ENCODE data around the gene SP140L. TPM values are rescaled to one million over a fixed set of nuclear protein-coding genes. Genes with fewer than 3 reads are reported as not detected.

The SP140L gene
- total and polyA plus RNA-seq, 2 of the 8 experiments (the other 6 are each of a cell fraction or from before 2014, with no cell fraction given), result 0.36 to 1.5 TPM

DNA sequence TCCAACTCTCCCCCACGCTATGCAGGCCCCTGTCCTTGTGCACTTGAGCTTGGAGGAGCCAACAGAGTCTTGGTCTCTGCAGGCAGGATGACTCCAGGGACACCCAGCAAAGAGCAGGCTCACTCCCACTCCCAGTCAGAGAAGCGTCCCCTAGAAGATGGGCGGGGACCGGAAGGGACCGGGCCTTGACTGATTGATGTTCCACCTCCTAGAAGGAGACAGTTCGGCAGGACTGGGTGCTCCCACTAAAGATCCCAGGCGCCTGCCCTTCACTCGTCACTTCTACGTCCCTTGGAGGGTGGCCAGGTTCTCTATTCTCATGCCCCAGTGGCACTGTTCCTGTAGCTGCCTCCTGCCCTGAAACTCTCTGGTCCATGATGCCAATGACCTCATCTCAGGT lies 85.9 kb downstream of the SP140L start:
- Histone ChIP-seq H3K9me3 (ENCODE audit: insufficient read depth in 2 of 2, low read depth in 1 of 2, low read length in 1 of 2) (no peaks in the 10 kb centered on the region), H3K4me2 (ENCODE audit: insufficient read depth in 1 of 2, low read depth in 2 of 2, low read length in 2 of 2) (no peak overlapping the region; a peak in 1 of 4 replicates), H4K91ac (replicated peaks; ENCODE audit: insufficient read length, low read length) (no peak overlapping the region), H3K27ac (ENCODE audit: low read depth, low read length) (no peak overlapping the region), H2BK12ac (ENCODE audit: low read depth, low read length) (0 out of 2 replicates have a peak overlapping the region, but pooled peaks have one; percentile 39), H2AK5ac (ENCODE audit: low read depth, low read length) (no peak overlapping the region), H2BK120ac (replicated peaks; ENCODE audit: low read depth, low read length) (no peak overlapping the region), H3K18ac (ENCODE audit: extremely low read depth, low read length) (no peak overlapping the region), H3K56ac (replicated peaks; ENCODE audit: insufficient read length, low read depth, low read length) (no peak overlapping the region), H4K20me1 (replicated peaks in 1 of 2; ENCODE audit: control insufficient read depth in 1 of 2, insufficient read depth in 2 of 2, low read length in 2 of 2) (no peaks in the 10 kb centered on the region), H3K79me2 (ENCODE audit: control insufficient read depth in 1 of 2, insufficient read depth in 2 of 2, low read length in 2 of 2) (no peaks in the 10 kb centered on the region), H3K9ac (replicated peaks in 1 of 4; ENCODE audit: extremely low read depth in 1 of 4, low read depth in 3 of 4, low read length in 3 of 4) (no peak overlapping the region), H3K79me1 (ENCODE audit: low read depth, low read length) (no peaks in the 10 kb centered on the region), H4K8ac (ENCODE audit: extremely low read depth, insufficient read depth, low read length) (no peak overlapping the region), H3K4me3 (ENCODE audit: extremely low read depth in 1 of 4, insufficient read depth in 2 of 4, low read depth in 3 of 4, low read length in 4 of 4) (no peak overlapping the region), H3K23ac (ENCODE audit: insufficient read length) (no peak overlapping the region), H3K27me3 (replicated peaks in 1 of 4; ENCODE audit: control insufficient read depth in 3 of 4, extremely low read depth in 1 of 4, insufficient read depth in 3 of 4, low read length in 3 of 4) (peaks cover 5 to 29% (median 22%) of the 10 kb centered on the region in 4 experiments), H4K5ac (ENCODE audit: insufficient read length, low read depth, low read length) (no peak overlapping the region), H2BK20ac (ENCODE audit: low read length) (no peak overlapping the region), H2BK15ac (ENCODE audit: low read length) (no peak overlapping the region), H3K4me1 (replicated peaks in 1 of 4; ENCODE audit: control insufficient read depth in 3 of 4, insufficient read depth in 4 of 4, low read length in 3 of 4) (peaks cover 0 to 9% (median under 1%) of the 10 kb centered on the region in 4 experiments; a peak in 1 of 7 replicates), H3K23me2 (ENCODE audit: low read depth, low read length) (peaks cover 7% of the 10 kb centered on the region; the same call in 1 of the 2 replicates), H2AFZ (ENCODE audit: low read length) (no peak overlapping the region), H3K4ac (replicated peaks; ENCODE audit: insufficient read length, low read depth, low read length) (no peak overlapping the region), H3K14ac (ENCODE audit: insufficient read length) (no peak overlapping the region), H3K36me3 (ENCODE audit: control insufficient read depth in 2 of 4, insufficient read depth in 4 of 4, low read length in 3 of 4) (no peaks in the 10 kb centered on the region), H2BK5ac (ENCODE audit: low read depth, low read length) (no peak overlapping the region)
- ChIA-PET CTCF (ENCODE audit: partially characterized antibody) (interaction anchor here (0.8 to 1.5 kb wide), 3 partner anchors 9 to 198 kb away, joined by 3 to 4 read pairs (median 3); no protein-coding TSS in a partner anchor), POLR2A (ENCODE audit: partially characterized antibody) (no interaction called here)
- no peak for DNase-seq (ENCODE audit: low read depth in 1 of 2, low spot score in 2 of 2)
- 86% methylated on average over 8 of the region's 9 CpGs; no CpG with 5 or more reads in 1 of the 2 experiments for WGBS, 2 experiments (ENCODE audit: extremely low coverage in 1 of 2, insufficient coverage in 1 of 2, insufficient read length in 1 of 2, insufficient replicate concordance in 2 of 2, low coverage in 1 of 2, low lambda C conversion rate in 2 of 2, missing lambda C conversion rate in 1 of 2)
- no peak for FAIRE-seq
- TF ChIP-seq, protein P1, sequence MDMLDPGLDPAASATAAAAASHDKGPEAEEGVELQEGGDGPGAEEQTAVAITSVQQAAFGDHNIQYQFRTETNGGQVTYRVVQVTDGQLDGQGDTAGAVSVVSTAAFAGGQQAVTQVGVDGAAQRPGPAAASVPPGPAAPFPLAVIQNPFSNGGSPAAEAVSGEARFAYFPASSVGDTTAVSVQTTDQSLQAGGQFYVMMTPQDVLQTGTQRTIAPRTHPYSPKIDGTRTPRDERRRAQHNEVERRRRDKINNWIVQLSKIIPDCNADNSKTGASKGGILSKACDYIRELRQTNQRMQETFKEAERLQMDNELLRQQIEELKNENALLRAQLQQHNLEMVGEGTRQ (IDR thresholded peaks at IDR 0.05; ENCODE audit: low read length), result no peak
- TF ChIP-seq ZNF274 (IDR thresholded peaks at IDR 0.05; ENCODE audit: borderline replicate concordance, extremely low read depth, low read length) (no peak), POLR2AphosphoS5 (IDR thresholded peaks at IDR 0.05; ENCODE audit: low read depth, low read length) (no peak), TBP (IDR thresholded peaks at IDR 0.05; ENCODE audit: low read depth, low read length) (no peak), ASH2L (IDR thresholded peaks at IDR 0.05; ENCODE audit: low read length) (no peak), BCL11A (IDR thresholded peaks at IDR 0.05; ENCODE audit: low read depth in 2 of 2, low read length in 2 of 2) (no peak), RNF2 (IDR thresholded peaks at IDR 0.05; ENCODE audit: borderline replicate concordance, low read depth, low read length, missing control alignments, poor library complexity, severe bottlenecking) (no peak), RXRA (IDR thresholded peaks at IDR 0.05; ENCODE audit: insufficient read depth, low read depth, low read length) (no peak), KDM4A (IDR thresholded peaks at IDR 0.05; ENCODE audit: low read depth, low read length, severe bottlenecking) (no peak), SP2 (IDR thresholded peaks at IDR 0.05; ENCODE audit: low read length) (no peak), SAP30 (IDR thresholded peaks at IDR 0.05; ENCODE audit: insufficient read depth, insufficient replicate concordance, low read length) (no peak)
- TF ChIP-seq, protein P2, sequence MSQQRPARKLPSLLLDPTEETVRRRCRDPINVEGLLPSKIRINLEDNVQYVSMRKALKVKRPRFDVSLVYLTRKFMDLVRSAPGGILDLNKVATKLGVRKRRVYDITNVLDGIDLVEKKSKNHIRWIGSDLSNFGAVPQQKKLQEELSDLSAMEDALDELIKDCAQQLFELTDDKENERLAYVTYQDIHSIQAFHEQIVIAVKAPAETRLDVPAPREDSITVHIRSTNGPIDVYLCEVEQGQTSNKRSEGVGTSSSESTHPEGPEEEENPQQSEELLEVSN (IDR thresholded peaks at IDR 0.05), result no peak

All from H1 (cell line).